ELR (cell line): ENCODE measurements around the gene FOXO6.

Experiments used
- DNase-seq: peaks from one replicate; pipeline ENCODE4 v3.0.0-alpha.2; 2015; ENCODE audit warnings: low read depth

Gene FOXO6

GRCh38 chr1:41353744-41354143 is 7.5 kb upstream of the FOXO6 start:
- peak; percentile 72 for DNase-seq

GRCh38 chr1:41354956-41355355 is 6.3 kb upstream of the FOXO6 start:
- no peak for DNase-seq

- DNase-seq, result no peak
These were observed 5.9 kb upstream of the FOXO6 start for GRCh38 chr1:41355356-41355755.

- no peak for DNase-seq
These were observed 5.5 kb upstream of the FOXO6 start for GRCh38 chr1:41355761-41356160.

GRCh38 chr1:41356752-41357151 is 4.5 kb upstream of the FOXO6 start:
- no peak for DNase-seq

- no peak for DNase-seq
These were observed 3.7 kb upstream of the FOXO6 start for GRCh38 chr1:41357451-41358101.

- DNase-seq, result no peak
These were observed 2.9 kb upstream of the FOXO6 start for GRCh38 chr1:41358131-41359021.

GRCh38 chr1:41359211-41360073 is 1.8 kb upstream of the FOXO6 start:
- no peak for DNase-seq

GRCh38 chr1:41360074-41360785 is 1.0 kb upstream of the FOXO6 start:
- DNase-seq, result peak; percentile 42

GRCh38 chr1:41361495-41362356 is 492 bp downstream of the FOXO6 start:
- peak; percentile 35 for DNase-seq

GRCh38 chr1:41362357-41362721 is 1.1 kb downstream of the FOXO6 start:
- DNase-seq, result no peak

GRCh38 chr1:41362749-41363590 is 1.7 kb downstream of the FOXO6 start:
- DNase-seq, result no peak

- DNase-seq, result no peak
These were observed 2.5 kb downstream of the FOXO6 start for GRCh38 chr1:41363591-41364320.

- DNase-seq, result no peak
These were observed 3.4 kb downstream of the FOXO6 start for GRCh38 chr1:41364442-41365319.

- no peak for DNase-seq
These were observed 4.0 kb downstream of the FOXO6 start for GRCh38 chr1:41365320-41365633.

GRCh38 chr1:41365772-41366454 is 4.7 kb downstream of the FOXO6 start:
- no peak for DNase-seq

- no peak for DNase-seq
These were observed 5.4 kb downstream of the FOXO6 start for GRCh38 chr1:41366455-41367287.
